HEK293 (cell line): ENCODE measurements around the gene PIP5K1B.
A peak's percentile ranks its signal among the peaks of the same experiment; 100 is the strongest.
"Not testable (repeated sequence)": the region's sequence is repeated elsewhere in the genome, so short reads cannot be mapped to it uniquely, and the experiment has no call there.

Source experiments
- CTCF ChIA-PET: fragments of 350-600 bp; formaldehyde crosslinking; extraction: SDS; loops from one replicate; lab custom pipeline; 2021; ENCODE audit warnings: antibody characterized with exemption; lab: Yijun Ruan, JAX
- POLR2A ChIA-PET: fragments of 300-600 bp; formaldehyde crosslinking; extraction: SDS; loops from one replicate; lab custom pipeline; 2020; ENCODE audit warnings: antibody characterized with exemption, inconsistent platforms; lab: Yijun Ruan, JAX
- H3K27ac ChIP-seq: fragments of 200-500 bp; sonication (Bioruptor generic); 2 replicates; pipeline ENCODE4 v1.5.1; 2014; ENCODE audit warnings: low read depth, low read length, control low read depth, inconsistent platforms; ENCODE audit errors: extremely low read depth
- H3K36me3 ChIP-seq, 2 experiments: fragments of 200-500 bp in 1 of 2; sonication (Bioruptor generic) in 1 of 2; 1 replicate in 1 of 2; 2 replicates in 1 of 2; pipeline ENCODE4 v1.5.1; 2014 to 2017; ENCODE audit warnings: inconsistent platforms in 2 of 2, low read length in 2 of 2; ENCODE audit not compliant: control insufficient read depth in 2 of 2, insufficient read depth in 1 of 2
- H3K4me1 ChIP-seq: fragments of 200-500 bp; sonication (Bioruptor generic); 2 replicates; pipeline ENCODE4 v1.5.1; 2014; ENCODE audit warnings: mild to moderate bottlenecking, low read length, inconsistent platforms; ENCODE audit not compliant: control insufficient read depth, insufficient read depth
- H3K4me3 ChIP-seq: 2 replicates; pipeline ENCODE4 v1.5.1; 2011; ENCODE audit warnings: low read depth, mild to moderate bottlenecking, control low read depth, low read length, moderate library complexity
- H3K9me3 ChIP-seq: fragments of 200-500 bp; sonication (Bioruptor generic); 2 replicates; pipeline ENCODE4 v1.5.1; 2014; ENCODE audit warnings: low read depth, low read length, inconsistent platforms; ENCODE audit not compliant: control insufficient read depth, insufficient read depth
- GLI2 ChIP-seq: fragments of 450-650 bp; formaldehyde crosslinking; IDR thresholded peaks from 2 replicates; pipeline ENCODE4; 2017; ENCODE audit warnings: missing biosample characterization, missing genetic modification characterization, low read depth, borderline replicate concordance
- SETDB1 ChIP-seq: IDR thresholded peaks from one replicate; pipeline ENCODE4 v1.6.1; 2017; ENCODE audit warnings: mild to moderate bottlenecking, low read length, moderate library complexity, mixed read lengths; ENCODE audit not compliant: insufficient read length
- SP3 ChIP-seq: fragments of 450-650 bp; formaldehyde crosslinking; IDR thresholded peaks from 2 replicates; pipeline ENCODE4 v1.5.1; 2016; ENCODE audit warnings: missing biosample characterization, missing genetic modification characterization
- SP7 ChIP-seq: fragments of 450-650 bp; formaldehyde crosslinking; IDR thresholded peaks from 2 replicates; pipeline ENCODE4 v1.5.1; 2016; ENCODE audit warnings: missing biosample characterization, missing genetic modification characterization
- ZBTB21 ChIP-seq: fragments of 450-650 bp; formaldehyde crosslinking; IDR thresholded peaks from 2 replicates; pipeline ENCODE4 v1.5.1; 2017; ENCODE audit warnings: missing biosample characterization, missing genetic modification characterization
- ZBTB7A ChIP-seq: fragments of 450-650 bp; formaldehyde crosslinking; IDR thresholded peaks from 2 replicates; pipeline ENCODE4 v1.5.1; 2016; ENCODE audit warnings: low read depth, missing biosample characterization, missing genetic modification characterization
- ZIC2 ChIP-seq: fragments of 450-650 bp; formaldehyde crosslinking; IDR thresholded peaks from 2 replicates; pipeline ENCODE4 v1.5.1; 2016; ENCODE audit warnings: missing biosample characterization, missing genetic modification characterization
- ZNF132 ChIP-seq: fragments of 450-650 bp; formaldehyde crosslinking; IDR thresholded peaks from 2 replicates; pipeline ENCODE4 v1.5.1; 2017; ENCODE audit warnings: missing biosample characterization, missing genetic modification characterization, borderline replicate concordance
- ZNF133 ChIP-seq: fragments of 450-650 bp; formaldehyde crosslinking; IDR thresholded peaks from 2 replicates; pipeline ENCODE4 v1.5.1; 2016; ENCODE audit warnings: missing biosample characterization, missing genetic modification characterization
- ZNF146 ChIP-seq: fragments of 450-650 bp; formaldehyde crosslinking; IDR thresholded peaks from 2 replicates; pipeline ENCODE4 v1.5.1; 2016; ENCODE audit warnings: missing biosample characterization, missing genetic modification characterization
- ZNF248 ChIP-seq: fragments of 450-650 bp; formaldehyde crosslinking; IDR thresholded peaks from 2 replicates; pipeline ENCODE4 v1.5.1; 2017; ENCODE audit warnings: missing biosample characterization, missing genetic modification characterization
- ZNF501 ChIP-seq: fragments of 450-650 bp; formaldehyde crosslinking; IDR thresholded peaks from 2 replicates; pipeline ENCODE4 v1.5.1; 2016; ENCODE audit warnings: missing biosample characterization, missing genetic modification characterization
- ZNF600 ChIP-seq: fragments of 450-650 bp; formaldehyde crosslinking; IDR thresholded peaks from 2 replicates; pipeline ENCODE4 v1.5.1; 2016; ENCODE audit warnings: missing biosample characterization, missing genetic modification characterization
- ZNF610 ChIP-seq: fragments of 450-650 bp; formaldehyde crosslinking; IDR thresholded peaks from 2 replicates; pipeline ENCODE4 v1.5.1; 2016; ENCODE audit warnings: missing biosample characterization, missing genetic modification characterization, borderline replicate concordance
- ZNF626 ChIP-seq: fragments of 450-650 bp; sonication (Bioruptor Pico); formaldehyde crosslinking; IDR thresholded peaks from 2 replicates; pipeline ENCODE4 v1.5.1; 2018; ENCODE audit warnings: missing biosample characterization, missing genetic modification characterization, inconsistent platforms
- ZNF670 ChIP-seq: fragments of 450-650 bp; formaldehyde crosslinking; IDR thresholded peaks from 2 replicates; pipeline ENCODE4 v1.5.1; 2016; ENCODE audit warnings: missing biosample characterization, missing genetic modification characterization, low read depth
- ZNF785 ChIP-seq: fragments of 450-650 bp; formaldehyde crosslinking; IDR thresholded peaks from 2 replicates; pipeline ENCODE4 v1.5.1; 2016; ENCODE audit warnings: missing biosample characterization, missing genetic modification characterization
- TF ChIP-seq, protein P1 (sequence below): fragments of 450-650 bp; formaldehyde crosslinking; IDR thresholded peaks from 2 replicates; pipeline ENCODE4 v1.5.1; 2016; ENCODE audit warnings: missing biosample characterization, missing genetic modification characterization
- TF ChIP-seq, protein P2 (sequence below): fragments of 450-650 bp; formaldehyde crosslinking; IDR thresholded peaks from 2 replicates; pipeline ENCODE4 v1.5.1; 2016; ENCODE audit warnings: missing biosample characterization, missing genetic modification characterization
- TF ChIP-seq, protein P3 (sequence below): fragments of 450-650 bp; formaldehyde crosslinking; IDR thresholded peaks from 2 replicates; pipeline ENCODE4 v1.5.1; 2016; ENCODE audit warnings: missing biosample characterization, missing genetic modification characterization
- TF ChIP-seq, protein P4 (sequence below): fragments of 450-650 bp; formaldehyde crosslinking; IDR thresholded peaks from 2 replicates; pipeline ENCODE4 v1.5.1; 2016; ENCODE audit warnings: missing biosample characterization, missing genetic modification characterization
- TF ChIP-seq, protein P5 (sequence below): fragments of 450-650 bp; formaldehyde crosslinking; IDR thresholded peaks from 2 replicates; pipeline ENCODE4 v1.5.1; 2016; ENCODE audit warnings: missing biosample characterization, missing genetic modification characterization

Gene PIP5K1B

DNA sequence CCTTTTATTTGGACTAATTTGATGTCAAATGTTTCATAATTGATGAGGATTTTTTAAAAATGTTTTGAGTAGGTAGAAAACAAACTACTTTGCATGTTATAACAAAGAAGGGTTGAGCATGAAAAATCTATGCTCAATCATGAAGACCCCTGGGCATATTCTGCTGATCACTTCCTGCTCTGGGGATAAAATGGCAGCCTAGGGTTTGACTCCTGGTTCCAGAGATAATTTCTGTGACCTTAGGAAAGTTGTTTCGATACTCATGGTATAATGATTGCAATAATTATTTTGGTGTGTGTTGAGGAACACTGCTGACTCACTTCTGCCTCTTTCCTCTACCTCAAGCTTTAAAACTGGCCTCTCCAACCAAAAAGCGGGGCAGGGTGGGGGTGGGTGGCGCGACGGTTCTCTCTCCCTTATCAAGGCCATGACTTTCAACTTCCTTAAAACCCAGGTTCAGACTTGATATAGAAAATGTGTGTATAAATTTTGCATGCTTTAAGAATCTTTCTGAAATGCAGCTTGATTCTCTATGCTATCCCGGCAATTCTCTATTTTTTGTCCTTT is 6.0 kb upstream of the PIP5K1B start:
- Histone ChIP-seq H3K4me1 (no peaks in the 10 kb centered on the region), H3K36me3 (no peaks in the 10 kb centered on the region), H3K9me3 (no peaks in the 10 kb centered on the region), H3K4me3 (no peak overlapping the region), H3K27ac (no peak overlapping the region)
- TF ChIP-seq GLI2 (no peak), ZNF670 (no peak), SP7 (tag by site-specific recombination) (no peak), ZBTB7A (no peak), ZNF501 (tag by site-specific recombination) (no peak), ZIC2 (tag by site-specific recombination) (no peak), SP3 (no peak), ZNF146 (tag by site-specific recombination) (no peak), SETDB1 (no peak), ZBTB21 (tag by site-specific recombination) (no peak)
- TF ChIP-seq, protein P1, sequence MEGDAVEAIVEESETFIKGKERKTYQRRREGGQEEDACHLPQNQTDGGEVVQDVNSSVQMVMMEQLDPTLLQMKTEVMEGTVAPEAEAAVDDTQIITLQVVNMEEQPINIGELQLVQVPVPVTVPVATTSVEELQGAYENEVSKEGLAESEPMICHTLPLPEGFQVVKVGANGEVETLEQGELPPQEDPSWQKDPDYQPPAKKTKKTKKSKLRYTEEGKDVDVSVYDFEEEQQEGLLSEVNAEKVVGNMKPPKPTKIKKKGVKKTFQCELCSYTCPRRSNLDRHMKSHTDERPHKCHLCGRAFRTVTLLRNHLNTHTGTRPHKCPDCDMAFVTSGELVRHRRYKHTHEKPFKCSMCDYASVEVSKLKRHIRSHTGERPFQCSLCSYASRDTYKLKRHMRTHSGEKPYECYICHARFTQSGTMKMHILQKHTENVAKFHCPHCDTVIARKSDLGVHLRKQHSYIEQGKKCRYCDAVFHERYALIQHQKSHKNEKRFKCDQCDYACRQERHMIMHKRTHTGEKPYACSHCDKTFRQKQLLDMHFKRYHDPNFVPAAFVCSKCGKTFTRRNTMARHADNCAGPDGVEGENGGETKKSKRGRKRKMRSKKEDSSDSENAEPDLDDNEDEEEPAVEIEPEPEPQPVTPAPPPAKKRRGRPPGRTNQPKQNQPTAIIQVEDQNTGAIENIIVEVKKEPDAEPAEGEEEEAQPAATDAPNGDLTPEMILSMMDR, result no peak
- TF ChIP-seq, protein P2, sequence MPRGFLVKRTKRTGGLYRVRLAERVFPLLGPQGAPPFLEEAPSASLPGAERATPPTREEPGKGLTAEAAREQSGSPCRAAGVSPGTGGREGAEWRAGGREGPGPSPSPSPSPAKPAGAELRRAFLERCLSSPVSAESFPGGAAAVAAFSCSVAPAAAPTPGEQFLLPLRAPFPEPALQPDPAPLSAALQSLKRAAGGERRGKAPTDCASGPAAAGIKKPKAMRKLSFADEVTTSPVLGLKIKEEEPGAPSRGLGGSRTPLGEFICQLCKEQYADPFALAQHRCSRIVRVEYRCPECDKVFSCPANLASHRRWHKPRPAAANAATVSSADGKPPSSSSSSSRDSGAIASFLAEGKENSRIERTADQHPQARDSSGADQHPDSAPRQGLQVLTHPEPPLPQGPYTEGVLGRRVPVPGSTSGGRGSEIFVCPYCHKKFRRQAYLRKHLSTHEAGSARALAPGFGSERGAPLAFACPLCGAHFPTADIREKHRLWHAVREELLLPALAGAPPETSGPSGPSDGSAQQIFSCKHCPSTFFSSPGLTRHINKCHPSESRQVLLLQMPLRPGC (tag by site-specific recombination), result no peak
- TF ChIP-seq, protein P3, sequence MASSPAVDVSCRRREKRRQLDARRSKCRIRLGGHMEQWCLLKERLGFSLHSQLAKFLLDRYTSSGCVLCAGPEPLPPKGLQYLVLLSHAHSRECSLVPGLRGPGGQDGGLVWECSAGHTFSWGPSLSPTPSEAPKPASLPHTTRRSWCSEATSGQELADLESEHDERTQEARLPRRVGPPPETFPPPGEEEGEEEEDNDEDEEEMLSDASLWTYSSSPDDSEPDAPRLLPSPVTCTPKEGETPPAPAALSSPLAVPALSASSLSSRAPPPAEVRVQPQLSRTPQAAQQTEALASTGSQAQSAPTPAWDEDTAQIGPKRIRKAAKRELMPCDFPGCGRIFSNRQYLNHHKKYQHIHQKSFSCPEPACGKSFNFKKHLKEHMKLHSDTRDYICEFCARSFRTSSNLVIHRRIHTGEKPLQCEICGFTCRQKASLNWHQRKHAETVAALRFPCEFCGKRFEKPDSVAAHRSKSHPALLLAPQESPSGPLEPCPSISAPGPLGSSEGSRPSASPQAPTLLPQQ (tag by site-specific recombination), result no peak
- POLR2A ChIA-PET, result interaction anchor here (0.6 kb wide), 1 partner anchor 8 kb away, joined by 3 read pairs; no protein-coding TSS in a partner anchor
- CTCF ChIA-PET, result no interaction called here

DNA sequence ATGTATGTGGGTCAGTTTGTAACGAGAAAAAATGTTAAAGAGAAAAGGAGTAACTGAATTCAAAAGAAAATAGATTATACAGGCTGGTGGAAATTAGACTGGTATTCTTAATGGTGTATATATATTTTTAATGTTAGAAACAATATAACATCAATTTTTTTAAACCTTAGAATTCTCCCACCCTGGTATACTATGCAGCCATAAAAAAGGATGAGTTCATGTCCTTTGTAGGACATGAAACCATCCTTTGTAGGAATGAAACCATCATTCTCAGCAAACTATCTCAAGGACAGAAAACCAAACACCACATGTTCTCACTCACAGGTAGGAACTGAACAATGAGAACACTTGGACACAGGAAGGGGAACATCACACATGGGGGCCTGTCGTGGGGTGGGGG is 5.4 kb upstream of the PIP5K1B start:
- H3K4me1 ChIP-seq, H3K27ac ChIP-seq, H3K36me3 ChIP-seq, POLR2A ChIA-PET, H3K9me3 ChIP-seq, H3K4me3 ChIP-seq: not testable (repeated sequence)
- CTCF ChIA-PET, result interaction anchor here (2.0 kb wide), 1 partner anchor 9 kb away, joined by 9 read pairs; no protein-coding TSS in a partner anchor

DNA sequence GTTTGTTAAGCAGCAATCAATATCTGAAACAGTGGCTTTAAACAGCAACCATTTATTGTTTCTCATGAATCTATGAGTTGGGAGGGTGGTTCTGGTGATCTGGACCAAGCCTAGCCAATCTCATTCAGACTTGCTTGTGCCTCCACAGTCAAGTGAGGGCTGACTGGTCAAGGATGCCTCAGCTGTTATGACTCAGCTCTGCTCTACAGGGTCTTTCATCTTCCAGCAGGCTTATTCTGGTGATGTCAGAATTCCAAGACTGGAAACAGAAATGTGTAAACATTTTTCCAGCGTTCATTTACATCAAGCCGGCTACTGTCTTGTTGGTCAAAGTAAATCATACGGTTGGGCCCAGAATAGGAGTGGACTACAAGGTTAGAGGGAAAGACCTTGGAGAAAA is 2.5 kb upstream of the PIP5K1B start:
- ChIA-PET CTCF (interaction anchor here (0.6 to 3.1 kb wide), 4 partner anchors 17 to 493 kb away, joined by 3 to 10 read pairs (median 4); no protein-coding TSS in a partner anchor), POLR2A (no interaction called here)
- Histone ChIP-seq H3K36me3 (no peaks in the 10 kb centered on the region), H3K4me1 (no peaks in the 10 kb centered on the region), H3K27ac (no peak overlapping the region), H3K9me3 (no peaks in the 10 kb centered on the region), H3K4me3 (no peak overlapping the region)
- TF ChIP-seq ZNF600 (tag by site-specific recombination), result peak; percentile 56; the same call in 1 of the 2 replicates
- no peak for TF ChIP-seq ZNF248
- TF ChIP-seq ZNF610 (tag by site-specific recombination), result no peak
- TF ChIP-seq, protein P4, sequence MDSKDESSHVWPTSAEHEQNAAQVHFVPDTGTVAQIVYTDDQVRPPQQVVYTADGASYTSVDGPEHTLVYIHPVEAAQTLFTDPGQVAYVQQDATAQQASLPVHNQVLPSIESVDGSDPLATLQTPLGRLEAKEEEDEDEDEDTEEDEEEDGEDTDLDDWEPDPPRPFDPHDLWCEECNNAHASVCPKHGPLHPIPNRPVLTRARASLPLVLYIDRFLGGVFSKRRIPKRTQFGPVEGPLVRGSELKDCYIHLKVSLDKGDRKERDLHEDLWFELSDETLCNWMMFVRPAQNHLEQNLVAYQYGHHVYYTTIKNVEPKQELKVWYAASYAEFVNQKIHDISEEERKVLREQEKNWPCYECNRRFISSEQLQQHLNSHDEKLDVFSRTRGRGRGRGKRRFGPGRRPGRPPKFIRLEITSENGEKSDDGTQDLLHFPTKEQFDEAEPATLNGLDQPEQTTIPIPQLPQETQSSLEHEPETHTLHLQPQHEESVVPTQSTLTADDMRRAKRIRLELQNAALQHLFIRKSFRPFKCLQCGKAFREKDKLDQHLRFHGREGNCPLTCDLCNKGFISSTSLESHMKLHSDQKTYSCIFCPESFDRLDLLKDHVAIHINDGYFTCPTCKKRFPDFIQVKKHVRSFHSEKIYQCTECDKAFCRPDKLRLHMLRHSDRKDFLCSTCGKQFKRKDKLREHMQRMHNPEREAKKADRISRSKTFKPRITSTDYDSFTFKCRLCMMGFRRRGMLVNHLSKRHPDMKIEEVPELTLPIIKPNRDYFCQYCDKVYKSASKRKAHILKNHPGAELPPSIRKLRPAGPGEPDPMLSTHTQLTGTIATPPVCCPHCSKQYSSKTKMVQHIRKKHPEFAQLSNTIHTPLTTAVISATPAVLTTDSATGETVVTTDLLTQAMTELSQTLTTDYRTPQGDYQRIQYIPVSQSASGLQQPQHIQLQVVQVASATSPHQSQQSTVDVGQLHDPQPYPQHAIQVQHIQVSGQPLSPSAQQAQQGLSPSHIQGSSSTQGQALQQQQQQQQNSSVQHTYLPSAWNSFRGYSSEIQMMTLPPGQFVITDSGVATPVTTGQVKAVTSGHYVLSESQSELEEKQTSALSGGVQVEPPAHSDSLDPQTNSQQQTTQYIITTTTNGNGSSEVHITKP (tag by site-specific recombination), result no peak
- TF ChIP-seq, protein P2 (tag by site-specific recombination), result peak; percentile 30; the same call in 1 of the 2 replicates
- TF ChIP-seq, protein P5, sequence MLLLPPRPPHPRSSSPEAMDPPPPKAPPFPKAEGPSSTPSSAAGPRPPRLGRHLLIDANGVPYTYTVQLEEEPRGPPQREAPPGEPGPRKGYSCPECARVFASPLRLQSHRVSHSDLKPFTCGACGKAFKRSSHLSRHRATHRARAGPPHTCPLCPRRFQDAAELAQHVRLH, result no peak
- no peak for TF ChIP-seq ZNF132 (tag by site-specific recombination)
- no peak for TF ChIP-seq ZNF785 (tag by site-specific recombination)
- TF ChIP-seq ZNF133, result no peak
- TF ChIP-seq ZNF626 (tag by site-specific recombination), result no peak
